ENCODE data around the gene SYK.

GRCh38 chr9:90825586-90825985, 24.0 kb downstream of the SYK start:
- TF ChIP-seq CTCF (IDR thresholded peaks at IDR 0.05) (no peak), POLR2A (IDR thresholded peaks at IDR 0.05) (no peak), POLR2AphosphoS5 (IDR thresholded peaks at IDR 0.05; ENCODE audit: insufficient read depth in 1 of 2, low read depth in 1 of 2) (no peak)

All from vagina (tissue), 2 donors.